Pulmonary artery endothelial cell (primary cell): ENCODE data around the gene RERE. TPM values are rescaled to one million over a fixed set of nuclear protein-coding genes. Genes with fewer than 3 reads are reported as not detected.
"Not testable (repeated sequence)": the region's sequence is repeated elsewhere in the genome, so short reads cannot be mapped to it uniquely, and the experiment has no call there.

Experiments used
- DNase-seq: peaks from one replicate; pipeline ENCODE4 v3.0.0-alpha.2; 2011; ENCODE audit warnings: low read depth, low spot score
- total RNA-seq: library from RNA; depleted of rRNA; stranded (reverse); fragments of >200 nt; gene quantifications from 2 replicates; pipeline ENCODE4 v1.2.3, GENCODE V29; 2014

The RERE gene
- total RNA-seq, 1 donor from 2014 or later, result 60.7 TPM

DNA sequence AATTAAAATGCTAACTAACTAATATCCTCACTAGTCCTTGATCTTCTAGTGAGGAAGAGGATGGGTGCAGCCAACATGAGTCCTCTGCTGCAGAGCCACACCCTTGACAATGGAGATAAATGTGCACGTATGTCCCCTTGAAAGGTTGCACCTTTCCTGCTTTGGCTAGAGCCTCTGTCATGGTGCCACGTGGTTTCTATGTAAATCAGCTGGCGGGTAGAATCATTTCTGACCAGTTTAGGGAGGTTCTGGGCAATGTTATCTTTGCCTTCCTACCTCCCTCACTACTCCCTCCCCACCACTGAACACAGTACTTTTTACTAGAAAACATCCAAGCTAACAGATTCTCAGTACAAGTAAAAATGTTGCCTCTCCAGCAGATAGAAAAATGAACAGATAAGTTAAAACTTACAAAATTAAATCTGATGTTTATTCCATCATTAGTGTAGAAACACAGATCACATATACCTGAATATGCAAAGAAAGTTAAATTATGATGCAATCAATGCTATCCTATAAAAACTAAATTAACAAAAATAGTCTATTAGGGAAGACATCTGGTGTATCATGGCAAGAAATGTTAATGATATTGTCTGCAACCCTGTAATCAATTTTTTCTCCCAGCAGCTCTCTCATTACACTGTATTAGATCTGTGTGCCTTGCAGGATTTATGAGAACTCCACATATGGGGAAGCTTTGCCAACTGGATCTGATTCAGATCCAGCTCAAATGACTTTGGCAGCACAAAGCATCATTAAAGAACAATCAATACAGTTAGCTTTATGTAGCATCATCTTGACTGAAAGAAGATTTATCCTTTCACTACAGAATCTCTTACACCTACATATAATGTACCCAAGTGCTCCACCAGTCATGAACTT, 205.6 kb downstream of the RERE start:
- not testable (repeated sequence) for DNase-seq

- DNase-seq, result no peak
These were observed 209.5 kb downstream of the RERE start for GRCh38 chr1:8607906-8608305.

- no peak for DNase-seq
These were observed 213.1 kb downstream of the RERE start for GRCh38 chr1:8604041-8604945.

GRCh38 chr1:8603220-8603616, 214.2 kb downstream of the RERE start:
- DNase-seq, result peak; percentile 15

- no peak for DNase-seq
These were observed 214.8 kb downstream of the RERE start for GRCh38 chr1:8602471-8603219.

DNA sequence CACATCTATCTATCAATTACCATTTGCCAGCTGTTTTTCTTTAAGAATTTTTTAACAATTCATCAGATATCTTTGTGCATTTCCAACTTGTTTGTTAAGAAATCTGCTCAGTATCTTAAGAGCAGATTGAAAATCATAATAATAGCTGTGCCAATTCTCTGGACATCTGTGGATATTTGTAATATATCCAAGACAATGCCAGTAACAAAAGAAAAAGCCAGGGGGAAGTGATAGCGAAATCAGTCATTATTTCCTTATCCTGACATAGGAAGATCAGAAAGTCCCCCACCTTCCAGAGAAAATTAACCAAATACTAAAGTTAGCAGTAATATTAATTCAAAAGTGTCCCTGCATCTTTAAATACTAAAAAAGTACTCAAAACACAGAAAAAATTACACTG, 217.1 kb downstream of the RERE start:
- DNase-seq, result peak; percentile 88

GRCh38 chr1:8599646-8600212, 217.7 kb downstream of the RERE start:
- no peak for DNase-seq

- no peak for DNase-seq
These were observed 218.7 kb downstream of the RERE start for GRCh38 chr1:8598783-8599182.

DNA sequence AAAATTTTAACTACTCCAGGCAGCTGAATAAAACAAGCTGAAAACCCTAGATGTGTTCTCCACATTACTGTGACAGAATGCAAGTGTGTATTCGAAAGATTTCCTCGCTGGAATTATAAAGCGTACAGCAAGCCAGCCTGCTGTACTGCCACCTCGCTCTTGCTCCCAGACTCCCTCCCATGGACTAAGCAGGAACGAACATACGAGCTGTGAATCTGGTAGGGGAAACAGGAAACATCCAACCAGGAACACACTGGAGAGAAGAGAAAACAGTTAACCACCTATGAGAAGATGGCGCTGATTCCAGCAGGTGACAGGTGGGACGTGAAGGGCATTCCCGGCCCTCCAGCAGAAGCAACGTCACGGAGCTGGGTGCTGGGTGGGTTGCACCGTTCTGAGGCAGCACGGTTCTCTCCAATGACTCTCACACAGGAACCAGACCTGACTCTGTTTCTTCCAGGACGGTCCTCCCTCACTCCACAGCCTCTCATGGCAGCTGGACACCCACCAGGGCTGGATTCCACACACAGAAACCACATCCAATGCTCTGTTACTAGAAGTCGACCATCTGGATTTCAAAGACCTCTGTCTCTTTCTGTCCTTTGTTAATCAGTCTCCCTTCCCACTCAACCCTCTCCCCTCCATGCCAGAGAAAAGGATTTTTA, 219.2 kb downstream of the RERE start:
- peak; percentile 19 for DNase-seq

GRCh38 chr1:8597455-8597854, 220.0 kb downstream of the RERE start:
- no peak for DNase-seq

GRCh38 chr1:8595941-8596340, 221.5 kb downstream of the RERE start:
- no peak for DNase-seq

GRCh38 chr1:8595332-8595731, 222.1 kb downstream of the RERE start:
- DNase-seq, result no peak

- not testable (repeated sequence) for DNase-seq
These were observed 224.1 kb downstream of the RERE start for GRCh38 chr1:8593292-8593691.

GRCh38 chr1:8591569-8591968, 225.9 kb downstream of the RERE start:
- DNase-seq, result no peak

GRCh38 chr1:8590721-8591351, 226.6 kb downstream of the RERE start:
- DNase-seq, result no peak

GRCh38 chr1:8589571-8589970, 227.9 kb downstream of the RERE start:
- DNase-seq, result no peak

DNA sequence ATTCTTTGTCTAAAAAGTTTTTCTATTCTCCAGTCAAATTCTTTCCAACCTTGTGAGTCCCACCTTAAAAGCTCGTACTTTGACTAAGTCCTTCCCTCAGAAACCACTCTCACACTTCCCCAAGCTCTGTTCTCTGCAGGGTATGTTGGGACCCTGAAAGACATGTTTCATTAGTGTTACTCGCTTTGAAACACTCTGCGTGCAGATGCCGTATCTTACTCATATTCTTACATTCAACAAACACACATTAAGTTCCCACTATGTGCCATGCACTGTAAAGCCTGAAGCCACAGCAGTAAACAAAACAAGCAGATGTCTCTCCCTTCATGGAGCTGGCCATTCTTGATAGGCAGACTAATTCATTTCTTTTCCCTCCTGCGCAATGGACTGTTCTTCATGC, 229.7 kb downstream of the RERE start:
- no peak for DNase-seq

- DNase-seq, result no peak
These were observed 231.0 kb downstream of the RERE start for GRCh38 chr1:8586438-8586837.

DNA sequence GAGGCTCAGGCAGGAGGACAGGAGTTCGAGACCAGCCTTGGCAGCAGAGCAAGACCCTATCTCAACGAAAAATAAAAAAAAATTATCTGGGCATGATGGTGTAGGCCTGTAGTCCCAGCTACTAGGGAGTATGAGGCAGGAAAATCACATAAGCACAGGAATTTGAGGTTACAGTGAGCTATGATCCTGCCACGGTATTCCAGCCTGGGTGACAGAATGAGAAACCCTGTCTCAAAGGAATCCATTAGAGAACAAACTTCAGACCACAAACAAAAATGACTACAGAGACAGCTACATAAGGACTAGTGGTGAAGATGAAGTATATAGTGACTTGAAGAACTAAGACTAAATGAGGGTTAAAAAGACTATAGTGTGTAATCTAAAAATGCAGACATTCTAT, 233.1 kb downstream of the RERE start:
- DNase-seq, result no peak

- DNase-seq, result no peak
These were observed 234.4 kb downstream of the RERE start for GRCh38 chr1:8583031-8583430.
